Thyroid gland (tissue), 4 donors: Measurements from ENCODE around the gene PCSK2.

ENCODE experiments used
- CTCF ChIP-seq, 6 experiments: fragments of 200-600 bp in 3 of 6; fragments of 450-650 bp in 3 of 6; sonication (generic) in 3 of 6; IDR thresholded peaks; one replicate each; pipeline ENCODE4 v1.5.1; 2016 to 2019; ENCODE audit warnings: antibody characterized with exemption in 6 of 6, mild to moderate bottlenecking in 2 of 6, inconsistent platforms in 1 of 6, moderate library complexity in 1 of 6
- POLR2A ChIP-seq, 2 donors: fragments of 450-650 bp; IDR thresholded peaks; one replicate each; pipeline ENCODE4 v1.6.1; 2017; ENCODE audit warnings: antibody characterized with exemption in 2 of 2, mild to moderate bottlenecking in 2 of 2, moderate library complexity in 1 of 2

GRCh38 chr20:17446171-17446570 lies 219.3 kb downstream of the PCSK2 start:
- TF ChIP-seq CTCF (IDR thresholded peaks at IDR 0.05) (no peak), POLR2A (IDR thresholded peaks at IDR 0.05) (no peak)
